Smooth muscle cell of the brain vasculature (primary cell): Measurements from ENCODE around the gene UBE4A.
A peak's percentile ranks its signal among the peaks of the same experiment; 100 is the strongest.

Source experiments
- DNase-seq: peaks from one replicate; pipeline ENCODE4 v3.0.0-alpha.2; 2012; ENCODE audit warnings: low read depth, low spot score

The UBE4A gene

GRCh38 chr11:118341261-118341660 is 18.1 kb upstream of the UBE4A start:
- DNase-seq, result no peak

GRCh38 chr11:118341815-118342489 is 17.4 kb upstream of the UBE4A start:
- no peak for DNase-seq

- DNase-seq, result no peak
Measured at GRCh38 chr11:118342503-118343161, 16.8 kb upstream of the UBE4A start, which contains the start of gene CD3D. Gene CD3D (minus strand): TSS chr11:118342705. CDS start chr11:118342607, 98 bp downstream.

- DNase-seq, result no peak
Measured at GRCh38 chr11:118343248-118343647, 16.2 kb upstream of the UBE4A start.

GRCh38 chr11:118343981-118344515 is 15.4 kb upstream of the UBE4A start, which contains the start of gene CD3G:
Gene CD3G (plus strand): TSS chr11:118344344. CDS start chr11:118344424, 80 bp downstream.
- no peak for DNase-seq

- DNase-seq, result no peak
Measured at GRCh38 chr11:118349475-118349874, 9.9 kb upstream of the UBE4A start.

- peak; percentile 13 for DNase-seq
Measured at GRCh38 chr11:118353084-118353710, 6.2 kb upstream of the UBE4A start.

- DNase-seq, result no peak
Measured at GRCh38 chr11:118358071-118358470, 1.3 kb upstream of the UBE4A start.

GRCh38 chr11:118364956-118365615 is 5.7 kb downstream of the UBE4A start:
- DNase-seq, result no peak

GRCh38 chr11:118366287-118366686 is 6.9 kb downstream of the UBE4A start:
- DNase-seq, result no peak

GRCh38 chr11:118370774-118371173 is 11.4 kb downstream of the UBE4A start:
- no peak for DNase-seq

- DNase-seq, result no peak
Measured at GRCh38 chr11:118373263-118373662, 13.9 kb downstream of the UBE4A start.

- no peak for DNase-seq
Measured at GRCh38 chr11:118373871-118374270, 14.5 kb downstream of the UBE4A start.

GRCh38 chr11:118374729-118375128 is 15.3 kb downstream of the UBE4A start:
- DNase-seq, result no peak

- DNase-seq, result no peak
Measured at GRCh38 chr11:118375978-118376377, 16.6 kb downstream of the UBE4A start.

GRCh38 chr11:118379497-118379896 is 20.1 kb downstream of the UBE4A start:
- no peak for DNase-seq

GRCh38 chr11:118380571-118380970 is 21.2 kb downstream of the UBE4A start:
- DNase-seq, result no peak

- DNase-seq, result no peak
Measured at GRCh38 chr11:118382954-118383353, 23.6 kb downstream of the UBE4A start.

GRCh38 chr11:118383657-118384056 is 24.3 kb downstream of the UBE4A start:
- DNase-seq, result no peak

- no peak for DNase-seq
Measured at GRCh38 chr11:118396097-118396501, 36.7 kb downstream of the UBE4A start.

GRCh38 chr11:118397448-118397847 is 38.0 kb downstream of the UBE4A start:
- DNase-seq, result no peak
